GM12878 (cell line): ENCODE results near the gene MATN4. TPM values are rescaled to one million over a fixed set of nuclear protein-coding genes. Genes with fewer than 3 reads are reported as not detected.

Experiments used
- ATAC-seq: fragments of 200-7000 bp; cut with Tn5 transposase; 3 replicates; pipeline ENCODE4 v1.9.1; 2020; ENCODE audit warnings: mild to moderate bottlenecking, moderate library complexity
- BruUV-seq: library from RNA; stranded (reverse); fragments of 400-500 nt; replicated peaks from 2 replicates; lab custom pipeline; 2021; lab: Mats Ljungman, UMichigan
- CTCF ChIA-PET: fragments of 300-600 bp; sonication (Branson Sonifier 250); formaldehyde crosslinking; extraction: SDS; loops from one replicate; lab custom pipeline; 2021; ENCODE audit warnings: inconsistent platforms; lab: Yijun Ruan, JAX
- POLR2A ChIA-PET: fragments of 350-600 bp; formaldehyde crosslinking; extraction: SDS; loops from one replicate; lab custom pipeline; 2021; ENCODE audit warnings: inconsistent platforms; lab: Charles Lee
- RAD21 ChIA-PET: fragments of 300-600 bp; sonication (Branson Sonifier 250); formaldehyde crosslinking; loops from one replicate; lab custom pipeline; 2023; ENCODE audit warnings: antibody characterized with exemption; ENCODE audit not compliant: unreplicated experiment; lab: Charles Lee
- SMC1A ChIA-PET: fragments of 300-600 bp; sonication (Branson Sonifier 250); formaldehyde crosslinking; loops from one replicate; lab custom pipeline; 2023; ENCODE audit not compliant: unreplicated experiment, uncharacterized antibody; lab: Charles Lee
- DNase-seq: peaks from one replicate; pipeline ENCODE4 v3.0.0-alpha.2; 2011; ENCODE audit warnings: low read depth, low spot score
- FAIRE-seq: peaks from 3 replicates; lab custom pipeline; 2011; peaks lifted over from hg19 to GRCh38; lab: Jason Lieb, UNC
- H2AFZ ChIP-seq: 2 replicates; pipeline ENCODE4 v1.6.0; 2011; ENCODE audit warnings: low read depth, low read length, control low read depth; ENCODE audit not compliant: control insufficient read depth
- H3K27ac ChIP-seq: 2 replicates; pipeline ENCODE4 v1.5.1; 2011; ENCODE audit warnings: control low read depth; ENCODE audit not compliant: control insufficient read depth, insufficient read depth
- H3K27me3 ChIP-seq, 2 experiments: replicated peaks in 1 of 2; 2 replicates each; pipeline versions ENCODE4 v1.6.0 to v1.6.1; 2011; ENCODE audit warnings: low read length in 1 of 2; ENCODE audit not compliant: control insufficient read depth in 2 of 2, insufficient read depth in 2 of 2
- H3K36me3 ChIP-seq, 2 experiments: 2 replicates each; pipeline ENCODE4 v1.5.1; 2011; ENCODE audit warnings: low read length in 1 of 2; ENCODE audit not compliant: control insufficient read depth in 2 of 2, insufficient read depth in 2 of 2
- H3K4me1 ChIP-seq: 2 replicates; pipeline ENCODE4 v1.6.1; 2011; ENCODE audit warnings: mild to moderate bottlenecking, low read length, moderate library complexity, mixed read lengths; ENCODE audit not compliant: control insufficient read depth, insufficient read depth
- H3K4me2 ChIP-seq: 2 replicates; pipeline ENCODE4 v1.6.0; 2011; ENCODE audit warnings: control low read depth; ENCODE audit not compliant: control insufficient read depth, insufficient read depth
- H3K4me3 ChIP-seq: fragments of 200-600 bp; sonication (generic); 2 replicates; pipeline ENCODE4 v1.5.1; 2016
- H3K79me2 ChIP-seq: 2 replicates; pipeline ENCODE4 v1.6.0; 2011; ENCODE audit warnings: low read length; ENCODE audit not compliant: control insufficient read depth, insufficient read depth
- H3K9ac ChIP-seq: 2 replicates; pipeline ENCODE4 v1.8.0; 2011; ENCODE audit warnings: low read length, control low read depth, mixed read lengths; ENCODE audit not compliant: control insufficient read depth, insufficient read depth
- H3K9me3 ChIP-seq: replicated peaks from 3 replicates; pipeline ENCODE4 v1.5.1; 2011; ENCODE audit warnings: mild to moderate bottlenecking, low read length; ENCODE audit not compliant: control insufficient read depth, insufficient read depth
- H4K20me1 ChIP-seq: 2 replicates; pipeline ENCODE4 v1.6.0; 2011; ENCODE audit not compliant: control insufficient read depth, insufficient read depth
- BCL3 ChIP-seq: IDR thresholded peaks from 2 replicates; pipeline ENCODE4 v1.6.1; 2011; ENCODE audit warnings: borderline replicate concordance, low read depth, mild to moderate bottlenecking, moderate library complexity, low read length; ENCODE audit not compliant: insufficient read depth, poor library complexity, severe bottlenecking
- BRCA1 ChIP-seq: IDR thresholded peaks from 2 replicates; pipeline ENCODE4 v1.6.1; 2011; ENCODE audit warnings: low read depth, low read length, improper control_type of control experiment
- CBFB ChIP-seq: IDR thresholded peaks from 2 replicates; pipeline ENCODE4 v1.6.1; 2016; ENCODE audit warnings: antibody characterized with exemption, low read depth
- CTCF ChIP-seq, 3 experiments: IDR thresholded peaks in 2 of 3; conservative IDR thresholded peaks in 1 of 3; 2 replicates each; pipeline ENCODE4 v1.5.1; 2011; ENCODE audit warnings: low read depth in 3 of 3, low read length in 3 of 3, mild to moderate bottlenecking in 3 of 3, control low read depth in 2 of 3, moderate library complexity in 2 of 3, inconsistent platforms in 1 of 3, mixed read lengths in 1 of 3; ENCODE audit not compliant: control insufficient read depth in 2 of 3, insufficient read depth in 1 of 3; ENCODE audit errors: extremely low read depth in 1 of 3
- DPF2 ChIP-seq: fragments of 450-650 bp; IDR thresholded peaks from 2 replicates; pipeline ENCODE4 v1.6.1; 2017; ENCODE audit warnings: mild to moderate bottlenecking
- E4F1 ChIP-seq: fragments of 450-650 bp; IDR thresholded peaks from 2 replicates; pipeline ENCODE4 v1.6.1; 2018; ENCODE audit warnings: borderline replicate concordance, mild to moderate bottlenecking; ENCODE audit not compliant: partially characterized antibody
- EP300 ChIP-seq, 2 experiments: fragments of 150-350 bp in 1 of 2; IDR thresholded peaks; 2 replicates each; pipeline ENCODE4 v1.6.1; 2011 to 2012; ENCODE audit warnings: low read depth in 2 of 2, low read length in 2 of 2, borderline replicate concordance in 1 of 2, improper control_type of control experiment in 1 of 2, inconsistent platforms in 1 of 2; ENCODE audit not compliant: control insufficient read depth in 1 of 2
- EZH2 ChIP-seq: IDR thresholded peaks from 2 replicates; pipeline ENCODE4 v1.6.1; 2012; ENCODE audit warnings: low read depth, mild to moderate bottlenecking, control low read depth, inconsistent platforms, low read length, borderline replicate concordance; ENCODE audit not compliant: control insufficient read depth
- IKZF2 ChIP-seq, 2 experiments: fragments of 450-650 bp; IDR thresholded peaks; 2 replicates each; pipeline ENCODE4 v1.6.1; 2017; ENCODE audit warnings: mild to moderate bottlenecking in 2 of 2, moderate library complexity in 2 of 2
- NR2C1 ChIP-seq: fragments of 450-650 bp; IDR thresholded peaks from 2 replicates; pipeline ENCODE4 v1.6.1; 2017; ENCODE audit warnings: antibody characterized with exemption, mild to moderate bottlenecking, moderate library complexity
- PAX5 ChIP-seq: IDR thresholded peaks from 2 replicates; pipeline ENCODE4 v1.6.1; 2011; ENCODE audit warnings: low read depth, low read length, borderline replicate concordance
- PAX8 ChIP-seq: fragments of 450-650 bp; IDR thresholded peaks from 2 replicates; pipeline ENCODE4 v1.6.1; 2017; ENCODE audit warnings: mild to moderate bottlenecking, moderate library complexity
- RAD21 ChIP-seq: IDR thresholded peaks from 2 replicates; pipeline ENCODE4 v1.6.1; 2011; ENCODE audit warnings: mild to moderate bottlenecking, low read depth, low read length, moderate library complexity; ENCODE audit not compliant: insufficient read depth
- RFX5 ChIP-seq: IDR thresholded peaks from 2 replicates; pipeline ENCODE4 v1.6.1; 2011; ENCODE audit warnings: low read depth, low read length, improper control_type of control experiment
- SMC3 ChIP-seq: IDR thresholded peaks from 2 replicates; pipeline ENCODE4 v1.6.1; 2011; ENCODE audit warnings: low read length, improper control_type of control experiment, borderline replicate concordance
- WRNIP1 ChIP-seq: IDR thresholded peaks from 2 replicates; pipeline ENCODE4 v1.6.1; 2011; ENCODE audit warnings: low read depth, low read length, improper control_type of control experiment, borderline replicate concordance
- WGBS: methylation state at CpG from one replicate; pipeline ENCODE4 v1.1.6; 2016; ENCODE audit warnings: low lambda C conversion rate; ENCODE audit not compliant: insufficient replicate concordance, insufficient coverage; ENCODE audit errors: missing lambda C conversion rate; 5-methylcytosine and 5-hydroxymethylcytosine counted together
- in situ Hi-C: fragments of 300-500 bp; cut with MboI; formaldehyde crosslinking; loops from 9 replicates; pipeline ENCODE4 v1.14.3; 2018; ENCODE audit warnings: mixed read lengths
- intact Hi-C: fragments of 100-400 bp; cut with micrococcal nuclease; formaldehyde crosslinking; loops from one replicate; pipeline ENCODE4 v1.14.2; 2022; ENCODE audit not compliant: unreplicated experiment
- polyA plus RNA-seq, 11 experiments: library from polyadenylated mRNA; depleted of rRNA in 4 of 11; unstranded in 6 of 11; stranded (reverse) in 5 of 11; fragments of >200 nt; fragmentation: Nextera tagmentation in 4 of 11; fragmentation: Illumina TruSeq in 1 of 11; extraction: Ambion mirVana in 4 of 11; extraction: Trizol in 1 of 11; gene quantifications; 1 replicate in 1 of 11; 2 replicates in 10 of 11; pipeline versions ENCODE4 v1.2.1 to v1.2.3, GENCODE V29; 2011 to 2016; ENCODE audit warnings: inconsistent platforms in 2 of 11, missing spikeins in 2 of 11, low read depth in 1 of 11
- total RNA-seq, 4 experiments: library from RNA; depleted of rRNA in 3 of 4; stranded (reverse); fragments of >200 nt in 3 of 4; fragmentation: Illumina TruSeq in 1 of 4; extraction: Trizol in 1 of 4; gene quantifications; 2 replicates each; pipeline versions ENCODE4 v1.2.1 to v1.2.3, GENCODE V29; 2013 to 2021

The MATN4 gene
- total and polyA plus RNA-seq, 10 of the 15 experiments (the other 5 are each of a cell fraction or from before 2014, with no cell fraction given) = 0.10 to 0.15 TPM; not detected in 8

- TF ChIP-seq CBFB (no peak), WRNIP1 (no peak), BRCA1 (no peak), NR2C1 (no peak), EP300 (IDR thresholded peaks at IDR 0.05; ENCODE audit: borderline replicate concordance in 1 of 2, control insufficient read depth in 1 of 2, low read depth in 2 of 2, low read length in 2 of 2) (no peak)
Measured at GRCh38 chr20:45291526-45291925, 16.6 kb downstream of the MATN4 start (continued).

GRCh38 chr20:45290677-45291355 lies 17.3 kb downstream of the MATN4 start:
- Histone ChIP-seq H2AFZ (no peak overlapping the region), H3K27ac (no peak overlapping the region), H3K9me3 (no peaks in the 10 kb centered on the region; the same call in 2 of the 3 replicates), H3K4me3 (no peak overlapping the region), H3K36me3 (no peaks in the 10 kb centered on the region), H3K79me2 (no peaks in the 10 kb centered on the region), H3K4me1 (no peaks in the 10 kb centered on the region), H3K27me3 (peaks cover 6 to 7% of the 10 kb centered on the region in 2 experiments; a peak in 3 of 4 replicates), H3K9ac (no peak overlapping the region), H4K20me1 (no peaks in the 10 kb centered on the region), H3K4me2 (no peak overlapping the region)
- intact Hi-C loops = loop anchor here (5.0 kb wide), 4 partner anchors 154 to 254 kb away; no protein-coding TSS in a partner anchor
- ChIA-PET RAD21 (interaction anchor here (1.0 to 2.2 kb wide), 5 partner anchors 12 to 240 kb away, joined by 3 to 7 read pairs (median 4); no protein-coding TSS in a partner anchor), CTCF (interaction anchor here (0.6 to 6.3 kb wide), 35 partner anchors 10 to 1464 kb away, joined by 3 to 53 read pairs (median 4); partner anchors contain the start of genes KCNS1, PABPC1L, PIGT and WFDC12), POLR2A (no interaction called here), SMC1A (interaction anchor here (0.6 to 2.9 kb wide), 11 partner anchors 11 to 480 kb away, joined by 3 to 14 read pairs (median 5); no protein-coding TSS in a partner anchor)
- ATAC-seq = peak; percentile 73
- no TSS peak for BruUV-seq
- in situ Hi-C loops = no loop called here
- 17% methylated on average over 8 of the region's 8 CpGs for WGBS
- FAIRE-seq = peak; percentile 80
- no peak for DNase-seq
- TF ChIP-seq DPF2 (no peak), RFX5 (no peak), SMC3 (peak; percentile 79), PAX8 (no peak), EZH2 (no peak), PAX5 (no peak), E4F1 (no peak), RAD21 (peak; percentile 80), BCL3 (no peak), CTCF (IDR thresholded peaks at IDR 0.05 in 2 of 3, conservative IDR thresholded peaks at IDR 0.05 in 1 of 3; ENCODE audit: control insufficient read depth in 2 of 3, extremely low read depth in 1 of 3, insufficient read depth in 1 of 3, low read depth in 3 of 3, low read length in 3 of 3) (peak; percentile 81 to 90 (median 88)), IKZF2 (IDR thresholded peaks at IDR 0.05) (peak; percentile 27 to 55; a peak in 2 of 4 replicates)
